Right lung (tissue), 5 donors: ENCODE data around the gene SSTR5. TPM values are rescaled to one million over a fixed set of nuclear protein-coding genes. Genes with fewer than 3 reads are reported as not detected.
A peak's percentile ranks its signal among the peaks of the same experiment; 100 is the strongest.

ENCODE experiments used
- DNase-seq, 2 donors: peaks; one replicate each; pipeline ENCODE4 v3.0.0-alpha.2; 2013
- polyA plus RNA-seq, 5 donors: library from polyadenylated mRNA; unstranded; fragments of 120-200 nt; gene quantifications; one replicate each; pipeline versions ENCODE4 v1.2.1 to v1.2.3, GENCODE V29; 2013; ENCODE audit warnings: inconsistent platforms in 1 of 5, low replicate concordance in 1 of 5; ENCODE audit not compliant: insufficient read length in 5 of 5, insufficient read depth in 1 of 5

SSTR5 gene
- polyA plus RNA-seq, 5 donors = 0.08 TPM; not detected in 4

- DNase-seq = no peak
Observed at GRCh38 chr16:1039762-1040161, 32.8 kb upstream of the SSTR5 start.

GRCh38 chr16:1040346-1040745, 32.2 kb upstream of the SSTR5 start:
- DNase-seq = no peak

GRCh38 chr16:1042049-1042744, 30.4 kb upstream of the SSTR5 start:
- no peak for DNase-seq

- no peak for DNase-seq
Observed at GRCh38 chr16:1042866-1043265, 29.7 kb upstream of the SSTR5 start.

- DNase-seq = no peak
Observed at GRCh38 chr16:1043881-1044451, 28.6 kb upstream of the SSTR5 start.

GRCh38 chr16:1044460-1045309, 27.9 kb upstream of the SSTR5 start:
- DNase-seq = no peak

- no peak for DNase-seq
Observed at GRCh38 chr16:1045310-1045992, 27.1 kb upstream of the SSTR5 start.

- no peak for DNase-seq
Observed at GRCh38 chr16:1045993-1046911, 26.3 kb upstream of the SSTR5 start.

GRCh38 chr16:1047123-1047522, 25.4 kb upstream of the SSTR5 start:
- DNase-seq = no peak

- DNase-seq = no peak
Observed at GRCh38 chr16:1047801-1048200, 24.7 kb upstream of the SSTR5 start.

- peak in 1 of 2 donors; percentile 35 for DNase-seq
Observed at GRCh38 chr16:1048442-1049112, 24.0 kb upstream of the SSTR5 start.

- no peak for DNase-seq
Observed at GRCh38 chr16:1049113-1049975, 23.2 kb upstream of the SSTR5 start.

- no peak for DNase-seq
Observed at GRCh38 chr16:1049976-1050247, 22.6 kb upstream of the SSTR5 start.

- no peak for DNase-seq
Observed at GRCh38 chr16:1050516-1050915, 22.0 kb upstream of the SSTR5 start.

GRCh38 chr16:1050921-1051320, 21.6 kb upstream of the SSTR5 start:
- no peak for DNase-seq

GRCh38 chr16:1051446-1051845, 21.1 kb upstream of the SSTR5 start:
- DNase-seq = no peak

GRCh38 chr16:1052721-1053120, 19.8 kb upstream of the SSTR5 start:
- DNase-seq = no peak

GRCh38 chr16:1053121-1053521, 19.4 kb upstream of the SSTR5 start:
- DNase-seq = no peak

- DNase-seq = no peak
Observed at GRCh38 chr16:1053700-1054368, 18.7 kb upstream of the SSTR5 start.
